GM23248 (cell line): Measurements from ENCODE around the gene PNMA6E.

ENCODE experiments used
- EZH2 ChIP-seq: fragments of 200-600 bp; sonication (generic); IDR thresholded peaks from 2 replicates; pipeline ENCODE4 v1.6.1; 2018; ENCODE audit warnings: antibody characterized with exemption, mild to moderate bottlenecking; ENCODE audit not compliant: insufficient read depth, poor library complexity, severe bottlenecking
- EZH2phosphoT487 ChIP-seq: fragments of 200-600 bp; sonication (generic); IDR thresholded peaks from 2 replicates; pipeline ENCODE4 v1.6.1; 2018; ENCODE audit warnings: antibody characterized with exemption, moderate library complexity, mild to moderate bottlenecking, low read depth; ENCODE audit not compliant: insufficient read depth

- no peak for TF ChIP-seq EZH2phosphoT487
- TF ChIP-seq EZH2: no peak
These were observed 19.2 kb downstream of the PNMA6E start for GRCh38 chrX:153381684-153382532.
